Measurements from ENCODE around the gene NWD2. TPM values are rescaled to one million over a fixed set of nuclear protein-coding genes. Genes with fewer than 3 reads are reported as not detected.

Gene NWD2
- total and polyA plus RNA-seq, 10 of the 15 experiments (the other 5 are each of a cell fraction or from before 2014, with no cell fraction given), result not detected

GRCh38 chr4:37246891-37247290 lies 2.3 kb downstream of the NWD2 start (continued):
- TF ChIP-seq E4F1 (IDR thresholded peaks at IDR 0.05; ENCODE audit: borderline replicate concordance, partially characterized antibody) (no peak), SREBF2 (IDR thresholded peaks at IDR 0.05; ENCODE audit: low read length) (no peak), HDAC6 (IDR thresholded peaks at IDR 0.05; ENCODE audit: unreplicated experiment) (no peak), TAF1 (IDR thresholded peaks at IDR 0.05; ENCODE audit: borderline replicate concordance, low read depth, low read length) (no peak), SUZ12 (IDR thresholded peaks at IDR 0.05; ENCODE audit: unreplicated experiment) (no peak), ZBTB4 (CRISPR knock-in tag; IDR thresholded peaks at IDR 0.05) (no peak), CUX1 (IDR thresholded peaks at IDR 0.05; ENCODE audit: insufficient replicate concordance, low read depth, low read length) (no peak), RBBP5 (conservative IDR thresholded peaks at IDR 0.05) (no peak), DPF2 (IDR thresholded peaks at IDR 0.05) (no peak)
